Measurements from ENCODE around the gene ITGA11.

The ITGA11 gene

DNA sequence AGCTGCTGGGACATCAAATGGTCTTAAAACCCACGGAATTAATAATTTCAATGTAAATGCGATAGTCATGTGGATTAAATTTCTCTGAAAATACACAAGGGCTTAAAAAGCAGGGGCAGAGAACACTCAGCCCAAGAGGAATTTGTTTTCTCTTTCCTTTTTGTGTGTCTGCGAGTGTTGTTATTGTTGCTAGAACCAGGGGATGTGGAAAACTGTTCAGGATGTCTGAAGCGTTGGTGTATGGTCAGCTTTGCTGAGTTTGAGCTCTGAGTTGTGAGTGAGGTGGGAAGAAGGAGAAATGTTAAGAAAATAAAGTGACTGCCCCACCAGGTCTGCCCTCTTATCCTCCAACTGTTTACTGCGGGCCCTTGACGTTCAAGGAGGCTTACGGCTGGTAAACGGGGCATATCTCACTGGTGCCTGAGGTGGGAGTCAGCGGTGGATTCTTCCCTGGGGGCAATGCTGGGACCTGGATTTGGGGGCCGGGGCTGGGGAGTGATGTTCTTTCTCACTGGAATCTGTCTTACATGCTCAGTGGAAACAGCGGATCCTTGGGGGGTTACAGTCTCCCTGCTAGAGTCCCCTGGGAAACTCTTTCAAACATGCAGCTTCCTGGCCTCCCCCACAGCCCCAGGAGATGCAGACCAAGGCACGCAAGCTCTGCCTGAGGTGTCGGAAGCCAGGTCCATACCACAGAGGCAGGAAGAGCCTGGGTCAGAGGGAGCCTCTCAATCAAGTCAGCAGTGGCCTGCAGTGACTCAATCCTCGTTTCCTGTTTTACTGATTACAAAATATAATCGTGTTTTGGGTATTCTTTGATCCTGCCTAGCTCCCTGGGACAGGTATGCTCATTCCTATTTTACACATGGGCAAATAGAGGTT, 41.8 kb downstream of the ITGA11 start:
- peak in 1 of 5 experiments; percentile 85 for DNase-seq

DNA sequence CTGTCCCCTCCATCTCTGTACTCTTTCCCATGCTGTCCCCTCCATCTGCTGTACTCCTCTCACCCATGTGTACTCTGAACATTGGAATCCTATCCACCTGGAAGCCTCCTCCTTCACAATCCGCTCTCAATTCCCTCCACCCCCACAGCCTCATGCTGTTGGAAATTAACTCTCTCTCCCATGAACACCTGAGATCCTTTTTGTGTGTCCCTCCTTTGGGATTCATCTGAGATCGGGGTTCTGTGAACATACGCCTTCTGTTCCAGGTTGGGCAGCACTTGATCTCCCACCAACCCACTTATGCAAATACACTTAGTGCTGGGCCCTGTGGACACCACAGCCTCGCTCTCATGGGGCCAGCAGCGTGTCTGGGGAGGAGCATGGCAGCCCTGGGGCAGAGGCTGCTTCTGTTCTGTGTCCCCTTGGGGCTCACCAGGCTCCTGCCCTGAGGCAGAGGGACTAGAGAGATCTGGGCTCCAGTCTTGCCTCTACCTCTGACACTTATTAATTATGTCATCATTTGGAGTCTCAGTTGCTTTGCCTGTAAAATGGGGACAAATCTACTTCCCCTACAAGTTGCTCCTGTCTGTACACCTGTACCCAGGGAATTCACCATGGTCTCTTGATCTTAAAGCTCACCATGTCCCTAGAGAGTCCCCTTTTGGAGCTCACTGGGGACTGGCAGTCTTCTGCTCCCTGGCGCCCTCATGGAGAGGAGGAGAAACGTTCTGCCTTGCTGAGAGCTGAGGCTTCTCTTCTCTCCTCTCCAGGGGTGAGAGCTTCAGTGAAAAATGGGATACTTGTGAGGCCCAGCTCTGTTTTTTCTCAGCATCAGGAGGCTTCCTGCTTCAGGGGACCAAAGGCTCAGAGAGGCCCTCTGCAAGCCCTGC, 42.7 kb downstream of the ITGA11 start:
- DNase-seq, result no peak

DNA sequence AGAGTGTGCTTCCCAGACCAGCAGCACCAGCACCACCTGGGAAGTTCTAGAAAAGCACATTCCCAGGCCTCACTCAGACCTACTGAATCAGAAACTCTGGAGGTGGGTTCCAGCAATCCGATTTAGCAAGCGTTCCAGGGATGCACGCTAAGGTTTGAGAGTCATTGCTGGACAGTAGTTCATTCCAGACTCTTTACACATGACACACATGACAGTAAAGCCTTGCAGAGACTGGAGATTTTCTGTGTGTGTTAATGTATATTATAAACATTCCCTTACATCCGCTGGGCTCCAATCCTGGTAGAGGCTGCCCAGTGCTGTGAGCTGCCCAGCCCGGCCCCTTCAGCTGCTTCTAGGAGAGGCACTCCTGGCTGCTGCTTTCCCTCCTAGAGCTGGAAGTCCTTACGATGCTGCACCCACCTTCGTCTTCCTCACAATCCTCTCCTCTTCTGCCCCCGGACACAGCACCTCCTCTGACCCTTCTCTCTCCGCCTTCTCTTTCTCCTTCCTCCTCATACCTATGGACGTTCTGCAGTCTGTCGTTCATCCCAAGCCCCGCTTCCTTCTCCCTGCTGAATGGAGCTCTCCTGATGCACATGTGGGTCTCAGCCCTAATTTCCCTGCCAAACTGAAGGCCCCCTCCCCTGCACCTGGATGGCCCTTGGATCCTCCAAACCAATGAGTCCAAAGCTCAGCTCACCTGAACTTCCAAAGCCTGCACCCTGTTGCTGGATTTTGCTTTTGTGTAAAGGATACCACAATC, 44.4 kb downstream of the ITGA11 start:
- DNase-seq, result no peak

DNA sequence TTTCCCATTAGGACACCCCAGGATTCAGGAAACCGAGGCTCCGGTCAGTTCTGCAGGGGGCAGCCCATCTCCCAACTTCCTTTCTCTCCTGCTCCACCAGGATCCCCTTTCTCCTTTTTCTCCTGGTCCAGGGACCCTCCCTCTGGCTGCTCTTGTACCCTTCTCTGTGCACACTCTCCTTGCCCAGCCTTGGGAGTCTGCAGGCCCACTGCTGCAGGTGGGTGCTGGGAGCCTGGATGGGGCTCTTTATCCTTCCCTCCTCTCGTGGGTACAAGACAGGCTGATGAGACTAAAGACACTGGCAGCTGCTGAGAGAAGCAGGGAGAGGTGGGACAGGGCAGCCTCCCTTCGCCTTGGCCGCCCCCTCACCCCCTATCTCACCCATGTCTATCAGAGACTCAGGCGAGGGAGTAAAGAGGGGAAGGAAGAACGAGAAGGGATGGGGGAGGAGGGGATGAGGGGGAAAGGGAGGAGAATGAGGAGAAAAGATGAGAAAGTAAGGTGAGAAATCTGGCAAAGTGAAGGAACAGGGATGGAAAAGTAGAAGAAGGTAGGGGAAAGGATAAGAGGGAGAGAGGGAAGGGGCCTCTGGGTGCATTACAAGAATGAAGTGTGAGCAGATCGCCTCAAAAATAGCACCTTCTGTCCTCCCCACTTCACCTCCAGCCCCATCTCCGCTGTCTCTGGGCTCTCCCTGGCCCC, 45.2 kb downstream of the ITGA11 start:
- DNase-seq, result no peak

DNA sequence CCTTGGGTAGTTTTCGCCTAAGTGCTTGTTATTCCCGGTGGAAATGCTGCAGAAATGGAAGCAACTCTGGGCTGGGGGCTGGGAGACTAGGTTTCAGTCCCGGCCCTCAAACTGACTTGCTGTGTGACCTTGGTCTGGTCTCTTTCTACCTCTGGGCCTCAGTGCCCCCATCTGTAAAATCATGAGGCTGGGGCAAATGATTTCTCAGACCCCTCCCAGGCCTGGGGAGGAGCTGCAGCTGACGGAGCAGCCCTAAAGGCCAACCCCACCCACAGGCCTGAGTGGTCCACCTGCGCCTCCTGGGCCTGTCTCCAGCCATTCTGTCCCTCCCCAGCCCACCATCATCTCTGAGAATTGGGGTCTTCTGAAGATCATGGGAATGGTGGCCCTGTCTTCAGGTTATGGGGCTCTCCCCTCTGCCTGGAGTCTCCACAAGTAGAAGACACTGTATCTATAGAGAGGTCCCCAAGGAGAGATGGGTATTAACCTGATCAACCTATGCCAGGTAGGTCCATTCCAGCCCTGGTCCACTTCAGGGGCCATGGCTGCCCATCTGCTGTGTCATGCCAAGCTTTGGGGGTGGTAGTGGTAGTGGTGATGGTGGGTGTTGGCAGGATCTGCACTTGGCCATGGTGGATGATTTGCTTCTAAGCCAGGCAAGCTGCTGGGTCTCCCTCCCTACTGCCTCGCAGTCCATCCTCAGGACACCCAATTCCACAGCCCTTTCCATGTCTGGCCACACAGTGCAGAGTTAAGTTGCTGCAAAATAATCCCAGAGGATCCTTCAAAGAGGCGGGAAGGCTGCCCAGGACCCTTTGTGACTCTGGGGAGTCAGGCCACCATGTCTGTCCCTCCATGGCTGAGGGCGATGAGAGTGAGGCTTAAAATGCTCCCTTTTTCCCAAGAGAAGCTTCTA, 46.0 kb downstream of the ITGA11 start:
- no peak for DNase-seq

DNA sequence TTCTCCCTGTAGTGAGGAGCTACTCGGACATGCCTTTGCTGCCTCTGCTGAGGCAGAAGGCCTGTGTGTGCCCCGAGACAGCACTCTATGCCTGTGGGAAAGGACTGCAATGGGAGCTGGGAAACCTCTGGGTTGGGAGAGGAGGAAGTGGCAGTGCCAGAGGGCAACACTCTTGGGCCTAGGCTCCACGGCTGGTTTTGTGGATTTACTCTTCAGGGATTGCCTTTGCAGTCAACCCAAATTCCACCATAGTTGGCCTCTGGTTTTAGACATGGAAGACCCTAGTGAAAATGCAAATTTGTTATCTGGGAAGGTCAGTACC, 46.8 kb downstream of the ITGA11 start:
- no peak for DNase-seq

DNA sequence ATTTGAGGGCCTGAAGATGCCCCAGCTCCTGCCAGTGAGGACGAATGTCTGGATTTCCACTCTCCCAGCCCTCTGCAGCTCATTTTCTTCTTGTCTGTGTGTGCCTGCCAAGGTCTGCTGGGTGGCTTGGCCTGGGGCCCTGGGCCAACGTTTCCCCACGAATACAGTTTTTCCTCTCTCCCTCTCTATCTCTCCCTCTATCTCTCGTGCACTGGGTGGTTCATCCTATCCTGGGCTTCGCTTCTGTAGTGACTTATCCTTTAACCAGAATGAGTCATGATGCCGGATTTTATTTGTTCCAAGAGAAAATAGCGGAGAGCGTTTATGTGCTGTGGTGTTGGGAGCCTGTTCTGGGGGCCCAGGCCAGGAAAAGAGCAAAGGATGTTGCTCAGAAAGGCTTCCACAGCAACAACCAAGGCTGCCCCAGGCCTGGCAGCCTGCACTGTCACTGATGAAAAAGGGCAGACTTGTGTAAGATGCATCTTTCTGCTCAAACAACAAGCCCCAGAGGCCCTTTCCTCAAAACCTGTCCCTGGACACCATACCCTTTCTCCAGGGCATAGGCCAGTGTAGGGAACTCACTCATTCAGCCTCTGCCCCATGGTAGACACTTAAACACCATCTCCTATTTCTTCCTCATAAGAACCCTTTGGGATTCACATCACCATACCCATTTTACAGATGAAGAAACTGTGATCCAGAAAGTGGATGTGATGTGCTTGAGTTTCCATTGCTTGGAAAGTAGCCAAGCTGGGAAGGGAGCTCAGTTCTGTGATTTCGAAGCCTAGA, 47.3 kb downstream of the ITGA11 start:
- no peak for DNase-seq

DNA sequence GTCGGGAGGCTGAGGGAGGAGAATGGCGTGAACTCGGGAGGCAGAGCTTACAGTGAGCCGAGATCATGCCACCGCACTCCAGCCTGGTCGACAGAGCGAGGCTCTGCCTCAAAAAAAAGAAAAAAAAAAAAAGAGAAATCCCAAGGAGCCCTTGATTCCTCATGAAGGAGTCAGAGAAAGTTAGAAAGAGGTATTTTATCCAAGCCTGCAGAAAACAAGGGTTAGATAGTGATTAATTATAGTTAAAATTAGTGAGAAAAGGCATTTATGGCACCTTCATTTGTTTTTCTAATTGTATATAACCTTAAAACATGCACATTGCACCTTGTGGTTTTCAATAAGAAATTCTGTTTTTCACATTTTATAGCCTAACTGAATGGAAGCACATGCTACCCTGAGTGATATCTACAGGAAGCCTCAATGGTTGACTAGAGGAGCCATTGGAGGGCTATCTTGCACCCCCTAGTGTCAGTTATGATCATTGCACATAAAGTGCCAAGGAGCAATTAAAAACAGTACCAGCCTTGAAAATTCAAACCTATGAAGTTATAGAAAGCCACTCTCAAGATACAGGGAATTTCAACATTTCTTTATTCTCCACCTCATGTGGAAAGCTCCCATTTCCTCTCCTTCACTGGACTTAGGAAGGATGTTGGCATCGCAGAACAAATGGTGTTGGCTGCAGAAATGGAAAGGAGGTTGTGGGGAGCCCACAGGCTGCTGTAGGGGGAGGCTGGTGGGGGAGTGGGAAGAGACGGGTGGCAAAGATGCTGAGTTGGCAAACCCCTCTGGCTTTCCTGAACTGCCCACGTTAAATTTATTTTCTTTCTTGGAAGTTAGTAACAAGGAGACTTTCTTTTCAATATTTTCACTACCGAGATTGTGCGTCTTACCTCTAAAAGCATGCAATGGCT, 48.5 kb downstream of the ITGA11 start:
- DNase-seq, result peak in 2 of 5 experiments; percentile 6 to 63

DNA sequence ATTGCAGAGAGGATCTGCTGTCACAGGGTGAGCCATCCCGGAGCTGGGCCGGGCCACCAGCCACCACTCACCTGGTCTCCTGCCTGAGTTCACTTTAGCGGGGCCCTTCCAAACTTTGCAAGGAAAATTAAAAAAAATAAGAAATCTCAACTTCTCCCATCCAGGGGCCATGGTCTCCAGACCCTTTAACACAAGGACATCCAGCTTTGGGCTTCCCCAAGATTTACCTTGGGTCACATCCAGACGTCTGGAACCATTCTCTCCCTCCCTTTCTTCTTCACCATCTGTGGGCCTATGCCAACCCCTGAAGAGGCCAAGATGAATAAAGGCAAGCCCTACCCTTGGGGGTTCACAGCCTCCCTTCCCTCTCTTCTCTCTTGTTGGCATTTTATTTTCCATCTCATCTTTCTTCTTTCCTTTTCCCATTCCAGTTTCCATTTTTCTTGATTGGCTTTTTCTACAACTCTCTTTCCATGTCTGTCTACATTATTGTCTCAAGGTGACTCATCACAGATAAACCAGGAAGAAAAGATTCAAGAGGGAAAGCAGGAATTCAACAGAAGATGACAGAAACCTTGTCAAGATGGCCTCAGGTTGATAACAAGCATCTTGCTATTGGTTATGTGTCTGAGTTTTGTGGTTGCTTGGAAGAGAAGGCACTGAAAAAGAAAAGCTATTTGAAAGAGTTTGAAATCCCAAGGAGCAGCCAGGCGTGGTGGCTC, 49.5 kb downstream of the ITGA11 start:
- no peak for DNase-seq

DNA sequence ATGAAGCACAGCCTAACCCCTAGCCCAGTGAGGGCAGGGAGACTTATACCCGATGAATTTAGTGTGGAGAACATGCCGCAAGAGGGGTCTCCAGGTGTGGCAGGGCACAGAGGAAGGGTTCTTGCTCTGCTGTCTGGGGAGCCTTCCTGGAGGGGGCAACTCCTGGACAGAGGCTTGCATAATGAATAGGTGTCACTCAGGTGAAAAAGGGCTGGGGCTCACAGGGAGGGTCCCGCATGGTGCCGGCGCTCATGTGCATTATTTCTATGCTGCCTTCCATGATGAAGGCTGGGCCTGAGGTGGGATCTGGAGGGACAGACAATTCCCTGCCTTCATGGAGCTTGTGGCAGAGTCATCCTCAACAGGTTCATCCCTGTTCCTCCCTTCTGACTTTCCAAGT, 51.5 kb downstream of the ITGA11 start:
- no peak for DNase-seq

DNA sequence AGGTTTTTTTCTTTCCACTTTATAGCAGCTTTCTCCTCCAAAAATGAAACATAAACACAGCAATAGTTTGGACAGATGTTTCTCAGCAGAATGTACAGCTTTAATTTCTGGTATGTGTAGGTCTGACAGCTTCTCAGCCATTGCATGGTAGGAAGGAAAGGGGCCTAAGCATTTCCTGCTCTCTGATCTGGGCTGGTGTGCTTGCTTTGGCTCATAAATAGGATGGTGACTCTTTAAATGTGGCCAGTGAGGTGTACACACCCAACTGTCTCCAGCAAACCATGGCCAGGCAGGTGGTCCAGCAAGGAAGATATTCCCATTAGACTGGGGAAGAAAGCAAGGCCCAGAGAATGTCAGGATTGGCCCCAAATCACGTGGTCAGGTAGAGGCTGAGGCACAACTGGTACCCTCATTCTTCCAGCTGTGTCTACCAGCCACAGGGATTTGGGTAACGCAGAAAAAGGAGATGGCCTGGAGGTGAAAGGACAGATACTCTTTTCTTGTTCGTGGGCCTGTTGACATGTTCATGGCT, 52.1 kb downstream of the ITGA11 start:
- DNase-seq, result peak in 1 of 5 experiments; percentile 36

DNA sequence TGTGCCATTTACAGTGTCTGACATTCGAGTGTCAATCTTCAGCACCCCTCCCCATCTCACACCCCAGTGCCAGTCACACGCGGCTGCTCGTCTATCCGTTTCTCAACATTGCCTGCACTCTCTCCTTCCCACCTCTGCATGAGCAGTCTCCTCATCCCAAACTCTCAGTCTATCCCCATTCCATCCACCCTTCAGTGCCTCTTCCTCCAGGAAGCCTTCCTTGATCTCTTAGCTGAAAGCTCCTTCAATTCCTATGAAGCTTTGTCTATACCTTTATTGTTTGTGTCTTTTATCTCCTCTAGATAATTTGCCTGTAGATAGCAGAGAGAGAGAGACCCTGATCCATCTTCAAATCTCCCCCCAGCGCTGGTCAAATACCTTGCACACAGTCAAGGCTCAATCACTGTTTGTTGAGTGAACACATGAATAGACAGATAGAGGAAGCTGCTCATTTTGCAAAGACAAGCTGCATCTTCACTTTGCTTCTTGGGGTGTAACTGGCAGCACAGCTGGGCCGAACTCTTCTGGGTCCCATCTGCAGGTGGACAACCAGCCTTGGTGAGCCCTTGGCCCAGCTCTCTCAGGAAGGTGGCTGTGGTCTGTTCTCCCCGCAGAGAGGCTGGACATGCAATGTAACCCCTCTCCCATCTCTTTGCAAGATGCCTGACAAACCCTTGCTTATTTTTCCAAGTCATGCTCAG, 52.8 kb downstream of the ITGA11 start:
- no peak for DNase-seq

DNA sequence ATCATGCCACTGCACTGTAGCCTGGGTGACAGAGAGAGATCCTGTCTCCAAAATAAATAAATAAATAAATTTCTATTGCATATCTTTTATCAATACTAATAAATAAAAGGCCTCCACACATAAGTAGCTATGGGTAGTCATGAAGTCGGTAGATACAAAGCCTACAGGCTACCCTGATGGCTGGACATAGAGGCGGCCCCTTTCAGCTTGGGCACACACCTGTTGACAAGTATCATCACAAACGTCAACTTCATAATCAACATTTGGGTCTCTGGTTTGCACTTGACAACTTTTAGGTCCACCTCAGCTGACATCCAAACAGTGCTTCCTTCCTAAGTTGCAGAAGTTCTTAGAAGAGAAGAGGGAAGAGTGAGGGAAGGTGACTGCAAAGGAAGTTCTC, 53.4 kb downstream of the ITGA11 start:
- DNase-seq, result no peak

DNA sequence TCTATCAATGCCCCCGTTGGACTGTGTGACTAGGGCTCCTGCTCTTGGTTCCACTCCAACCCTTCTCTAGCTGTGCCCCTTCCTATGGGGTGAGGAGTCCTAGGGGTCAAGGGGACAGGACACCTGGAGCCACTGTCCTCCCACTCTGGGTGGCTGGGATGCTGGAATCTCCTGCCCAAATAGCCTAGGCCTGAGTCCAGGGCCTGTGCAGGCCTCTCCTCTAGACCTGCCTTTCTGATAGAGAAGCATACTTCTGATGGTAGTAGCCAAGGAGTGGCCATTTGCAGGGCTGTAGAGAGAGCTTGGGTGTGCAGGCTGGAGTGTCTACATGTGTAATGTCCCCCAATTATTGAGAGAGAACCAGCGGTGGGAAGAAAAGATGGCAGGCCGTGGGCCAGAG, 54.2 kb downstream of the ITGA11 start:
- DNase-seq, result no peak

DNA sequence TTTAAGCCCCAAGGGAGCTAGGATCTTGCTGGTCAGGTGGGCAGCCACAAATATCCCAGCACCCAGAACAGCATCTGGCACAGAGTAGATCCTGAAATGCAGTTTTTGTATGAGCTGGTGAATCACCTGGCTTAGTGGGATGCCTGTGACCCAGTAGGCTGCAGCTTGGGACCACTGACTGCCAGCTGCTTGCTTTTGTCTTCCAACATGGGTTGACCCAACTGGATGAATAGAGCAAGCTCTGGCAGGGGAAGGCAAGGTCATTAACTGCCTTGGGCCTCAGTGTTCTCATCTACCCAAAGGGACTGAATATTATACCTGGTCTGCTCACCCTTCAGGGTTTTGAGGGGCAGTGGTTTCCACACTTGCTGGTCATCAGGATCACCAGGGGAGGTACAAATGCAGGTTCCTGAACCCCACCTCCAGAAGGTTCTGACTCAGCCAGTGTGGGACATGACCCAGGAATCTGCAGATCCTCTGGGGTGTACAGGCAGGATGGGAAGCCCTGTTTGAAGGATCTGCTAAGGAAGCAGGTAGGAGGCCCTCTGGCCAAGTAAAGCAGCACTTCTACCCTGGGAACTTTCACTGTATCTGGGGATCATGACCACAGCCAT, 55.4 kb downstream of the ITGA11 start:
- no peak for DNase-seq

DNA sequence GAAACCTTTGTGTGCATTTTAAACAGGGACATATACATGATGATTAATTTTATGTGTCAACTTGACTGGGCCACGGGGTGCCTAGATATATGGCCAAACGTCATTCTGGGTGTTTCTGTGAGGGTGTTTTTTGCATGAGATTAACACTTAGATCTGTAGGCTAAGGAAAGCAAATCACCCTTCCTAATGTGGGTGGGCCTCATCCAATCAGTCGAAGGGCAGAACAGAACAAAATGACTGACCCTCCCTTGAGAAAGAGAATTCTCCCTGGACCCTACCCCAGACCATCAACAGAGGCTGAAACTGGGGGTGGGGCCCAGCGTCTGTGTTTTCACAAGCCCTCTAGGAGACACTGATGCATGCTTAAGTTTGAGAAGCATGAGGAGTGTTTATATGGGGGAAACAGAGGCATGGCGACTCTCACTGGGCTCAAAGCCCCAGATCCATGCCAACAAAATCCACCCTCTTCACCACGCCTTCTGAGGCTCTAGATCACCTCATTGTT, 56.2 kb downstream of the ITGA11 start:
- no peak for DNase-seq

DNA sequence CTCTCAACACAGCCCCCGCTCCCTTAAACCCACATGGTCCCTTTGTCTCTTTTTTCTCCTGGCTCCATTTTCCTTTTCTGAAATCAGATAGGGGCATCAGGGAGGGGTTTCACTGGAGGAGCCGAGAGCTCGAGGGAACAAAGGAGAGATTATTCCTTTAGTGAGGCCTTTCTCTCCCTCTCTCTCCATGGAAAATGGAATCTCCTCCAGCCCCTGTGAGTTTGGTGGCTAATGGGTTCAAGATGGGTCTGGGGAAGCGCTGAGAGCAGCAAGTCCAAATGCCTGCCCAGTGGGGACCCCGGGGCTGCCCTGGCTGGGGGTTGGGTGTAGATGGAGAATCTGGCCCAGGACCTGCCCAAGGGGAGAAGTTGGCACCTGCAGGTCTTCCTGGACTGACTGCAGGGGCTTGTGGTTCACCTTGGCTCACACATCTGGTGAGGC, 56.8 kb downstream of the ITGA11 start:
- DNase-seq, result no peak

Measured in T-helper 2 cell (primary cell).